Measurements from ENCODE around the gene METTL3. TPM values are rescaled to one million over a fixed set of nuclear protein-coding genes. Genes with fewer than 3 reads are reported as not detected.

METTL3 gene
- total RNA-seq, 2 donors from 2014 or later = 66.8 to 91.4 TPM

DNA sequence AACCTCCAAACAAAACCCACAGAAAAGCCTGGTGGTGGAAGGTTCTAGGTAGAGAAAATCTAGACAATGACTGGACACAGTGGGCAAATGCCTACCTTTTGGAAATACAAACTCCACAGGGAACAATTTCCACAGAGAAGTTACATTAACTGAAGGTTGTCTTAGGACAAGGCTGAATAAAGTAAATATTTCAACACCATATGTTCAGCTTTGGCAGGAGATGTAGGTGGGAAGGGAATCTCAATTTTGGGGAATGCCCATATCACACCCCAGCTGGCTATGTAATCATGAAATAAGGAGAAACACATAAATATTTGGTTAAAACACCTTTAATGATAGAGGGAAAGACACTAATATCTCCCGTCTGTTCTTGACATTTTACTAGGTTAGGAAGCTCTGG is 9.6 kb upstream of the METTL3 start:
- ATAC-seq = no peak
- Mint-ChIP-seq H3K4me1 (ENCODE audit: low read depth in 2 of 2) (peaks cover 0 to 3% of the 10 kb centered on the region in 2 donors), H3K36me3 (no peaks in the 10 kb centered on the region), H3K4me3 (no peak overlapping the region), H3K9me3 (no peaks in the 10 kb centered on the region), H3K27ac (no peak overlapping the region), H3K27me3 (peaks cover 5 to 8% of the 10 kb centered on the region in 2 donors)
- DNase-seq (ENCODE audit: low spot score) = no peak

DNA sequence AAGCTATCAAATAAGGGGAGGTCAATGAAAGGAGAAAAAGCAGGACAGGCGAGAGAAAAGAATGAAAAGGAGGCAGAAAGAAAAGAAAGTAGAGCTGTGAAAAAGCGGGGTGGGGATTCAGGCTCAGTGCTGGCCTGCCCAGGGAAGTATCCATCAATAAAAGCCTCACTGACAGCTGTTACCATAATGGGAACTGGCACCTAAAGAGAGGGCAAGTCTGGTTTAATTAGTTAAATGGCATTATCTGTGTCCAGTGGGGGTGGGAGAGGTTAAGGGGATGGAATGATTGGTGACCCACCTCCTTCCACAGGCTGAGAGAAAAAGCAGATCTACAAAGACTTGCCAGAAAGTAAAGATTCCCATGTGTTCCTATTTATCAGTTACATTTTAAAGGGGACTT is 7.6 kb upstream of the METTL3 start:
- H3K4me3 Mint-ChIP-seq = no peak overlapping the region

DNA sequence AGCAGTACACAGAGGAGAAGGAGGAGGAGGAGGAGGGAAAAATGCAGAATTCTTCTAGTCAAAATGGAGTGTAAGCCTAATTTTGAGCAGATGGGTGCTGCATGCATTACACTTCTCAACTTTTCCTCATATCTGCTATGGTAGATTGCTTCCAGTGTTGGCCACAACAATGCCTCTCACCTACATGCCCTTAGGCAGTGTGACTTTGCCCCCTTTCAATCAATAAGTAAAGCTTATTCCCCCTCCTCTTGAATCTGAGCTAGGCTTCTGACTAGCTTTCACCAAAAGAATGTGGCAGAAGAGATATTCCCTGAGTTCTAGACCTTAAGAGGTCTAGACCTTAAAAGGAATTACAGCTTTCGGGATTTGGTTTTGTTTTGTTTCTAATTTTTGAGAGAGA is 3.2 kb upstream of the METTL3 start:
- no peak overlapping the region for H3K4me3 Mint-ChIP-seq
- peaks cover 16 to 17% of the 10 kb centered on the region in 2 donors for H3K4me1 Mint-ChIP-seq (ENCODE audit: low read depth in 2 of 2)
- no peak overlapping the region for H3K27ac Mint-ChIP-seq
- H3K9me3 Mint-ChIP-seq = no peaks in the 10 kb centered on the region
- peaks cover 9% of the 10 kb centered on the region for H3K36me3 Mint-ChIP-seq
- peaks cover 5 to 8% of the 10 kb centered on the region in 2 donors for H3K27me3 Mint-ChIP-seq
- ATAC-seq (no peak), DNase-seq (ENCODE audit: low spot score) (no peak)

More for the DNA sequence above, 7.6 kb upstream of the METTL3 start:
- no peaks in the 10 kb centered on the region for H3K36me3 Mint-ChIP-seq
- ATAC-seq = no peak
- H3K27me3 Mint-ChIP-seq = peaks cover 5 to 8% of the 10 kb centered on the region in 2 donors
- no peaks in the 10 kb centered on the region for H3K9me3 Mint-ChIP-seq
- H3K4me1 Mint-ChIP-seq (ENCODE audit: low read depth in 2 of 2) = no peaks in the 10 kb centered on the region
- DNase-seq (ENCODE audit: low spot score) = no peak
- H3K27ac Mint-ChIP-seq = no peak overlapping the region

- H3K27me3 Mint-ChIP-seq = no peaks in the 10 kb centered on the region
- H3K4me1 Mint-ChIP-seq (ENCODE audit: low read depth in 2 of 2) = peaks cover 25 to 47% of the 10 kb centered on the region in 2 donors
- ATAC-seq = no peak
- peaks cover 16% of the 10 kb centered on the region for H3K36me3 Mint-ChIP-seq
- H3K4me3 Mint-ChIP-seq = peak overlapping the region; percentile 87
- peak overlapping the region; percentile 77 to 96 for H3K27ac Mint-ChIP-seq
- no peak for DNase-seq (ENCODE audit: low spot score)
- H3K9me3 Mint-ChIP-seq = no peaks in the 10 kb centered on the region
These were observed 1.6 kb downstream of the METTL3 start for GRCh38 chr14:21509432-21510143.

- Mint-ChIP-seq H3K4me1 (ENCODE audit: low read depth in 2 of 2) (peaks cover 22 to 51% of the 10 kb centered on the region in 2 donors), H3K27ac (peak overlapping the region in 1 of 2 donors; percentile 92), H3K4me3 (no peak overlapping the region), H3K36me3 (peaks cover 16% of the 10 kb centered on the region), H3K9me3 (no peaks in the 10 kb centered on the region), H3K27me3 (no peaks in the 10 kb centered on the region)
- DNase-seq (ENCODE audit: low spot score) (no peak), ATAC-seq (no peak)
These were observed 4.6 kb downstream of the METTL3 start for GRCh38 chr14:21506557-21506956.

DNA sequence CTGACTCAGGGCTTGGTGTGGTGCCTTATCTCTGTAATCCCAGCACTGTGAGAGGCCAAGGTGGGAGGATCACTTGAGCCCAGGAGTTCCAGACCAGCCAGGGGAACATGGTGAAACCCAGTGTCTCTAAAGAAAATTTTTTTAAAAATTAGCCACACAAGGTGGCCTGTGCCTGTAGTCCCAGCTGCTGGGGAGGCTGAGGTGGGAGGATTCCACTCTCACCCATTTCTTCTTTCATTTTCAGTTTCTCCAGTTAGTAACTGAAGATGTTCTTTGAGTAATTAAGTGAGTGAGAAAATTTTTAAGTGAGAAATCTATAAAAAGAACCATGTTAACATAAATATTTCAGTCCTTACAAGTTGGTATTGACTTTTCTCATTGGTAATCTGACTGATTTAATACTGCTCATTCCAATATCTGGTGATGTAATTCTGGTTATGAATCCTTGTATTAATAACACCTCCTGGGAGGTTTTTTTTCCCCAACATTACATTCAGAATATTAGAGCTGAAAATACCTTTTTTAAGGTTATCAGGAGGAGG is 6.1 kb downstream of the METTL3 start:
- Mint-ChIP-seq H3K27me3 (no peaks in the 10 kb centered on the region), H3K36me3 (peaks cover 16% of the 10 kb centered on the region), H3K27ac (peak overlapping the region; percentile 65 to 92), H3K4me1 (ENCODE audit: low read depth in 2 of 2) (peaks cover 16 to 42% of the 10 kb centered on the region in 2 donors), H3K9me3 (no peaks in the 10 kb centered on the region), H3K4me3 (peak overlapping the region; percentile 61)
- ATAC-seq = peak; percentile 79 to 83
- no peak for DNase-seq (ENCODE audit: low spot score)

DNA sequence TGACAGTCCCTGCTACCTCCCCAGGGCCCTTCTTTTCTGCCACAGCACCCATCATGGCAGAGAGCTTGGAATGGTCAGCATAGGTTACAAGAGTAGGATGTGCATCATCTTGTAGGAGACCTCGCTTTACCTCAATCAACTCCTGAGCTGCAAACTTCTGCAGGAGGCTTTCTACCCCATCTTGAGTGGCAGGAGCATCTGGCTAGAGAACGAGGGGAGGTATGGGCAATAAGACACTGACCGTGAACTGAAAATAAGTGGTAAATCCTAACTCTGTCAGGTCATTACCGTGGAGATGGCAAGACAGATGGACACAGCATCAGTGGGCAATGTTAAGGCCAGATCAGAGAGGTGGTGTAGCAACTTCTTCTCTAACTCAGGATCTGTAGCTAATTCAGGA is 7.8 kb downstream of the METTL3 start:
- Mint-ChIP-seq H3K9me3 (no peaks in the 10 kb centered on the region), H3K27ac (peak overlapping the region in 1 of 2 donors; percentile 31), H3K36me3 (peaks cover 22% of the 10 kb centered on the region), H3K4me1 (ENCODE audit: low read depth in 2 of 2) (peaks cover 12 to 32% of the 10 kb centered on the region in 2 donors), H3K27me3 (no peaks in the 10 kb centered on the region), H3K4me3 (no peak overlapping the region)
- ATAC-seq (no peak), DNase-seq (ENCODE audit: low spot score) (no peak)

DNA sequence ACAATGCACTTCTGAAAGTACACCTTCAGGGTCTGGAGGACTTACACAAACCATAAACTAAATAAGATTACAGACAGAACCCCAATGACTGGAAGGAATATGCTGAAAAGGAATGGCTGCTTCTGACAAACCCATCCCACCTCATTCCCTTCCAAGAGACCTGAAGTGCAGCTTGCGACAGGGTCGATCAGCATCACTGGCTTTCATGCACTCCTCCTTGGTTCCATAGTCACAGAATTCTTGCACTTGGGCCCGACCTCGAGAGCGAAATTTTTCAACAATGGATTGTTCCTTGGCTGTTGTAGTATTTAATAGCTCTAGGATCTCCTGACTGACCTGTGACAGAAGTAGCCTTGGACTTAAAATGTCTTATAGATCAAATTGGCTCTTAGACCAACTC is 9.6 kb downstream of the METTL3 start:
- ATAC-seq (no peak), DNase-seq (ENCODE audit: low spot score) (no peak)
- Mint-ChIP-seq H3K9me3 (no peaks in the 10 kb centered on the region), H3K36me3 (peaks cover 16% of the 10 kb centered on the region), H3K4me3 (no peak overlapping the region), H3K27ac (no peak overlapping the region), H3K4me1 (ENCODE audit: low read depth in 2 of 2) (peaks cover 12 to 22% of the 10 kb centered on the region in 2 donors), H3K27me3 (no peaks in the 10 kb centered on the region)

GRCh38 chr14:21498540-21499526 is 12.3 kb downstream of the METTL3 start:
- ATAC-seq (no peak), DNase-seq (ENCODE audit: low spot score) (no peak)
- no peaks in the 10 kb centered on the region for H3K9me3 Mint-ChIP-seq
- H3K4me1 Mint-ChIP-seq (ENCODE audit: low read depth in 2 of 2) = peaks cover 3 to 13% of the 10 kb centered on the region in 2 donors
- no peak overlapping the region for H3K4me3 Mint-ChIP-seq
- no peaks in the 10 kb centered on the region for H3K27me3 Mint-ChIP-seq
- peak overlapping the region in 1 of 2 donors; percentile 35 for H3K27ac Mint-ChIP-seq
- peaks cover 20% of the 10 kb centered on the region for H3K36me3 Mint-ChIP-seq

DNA sequence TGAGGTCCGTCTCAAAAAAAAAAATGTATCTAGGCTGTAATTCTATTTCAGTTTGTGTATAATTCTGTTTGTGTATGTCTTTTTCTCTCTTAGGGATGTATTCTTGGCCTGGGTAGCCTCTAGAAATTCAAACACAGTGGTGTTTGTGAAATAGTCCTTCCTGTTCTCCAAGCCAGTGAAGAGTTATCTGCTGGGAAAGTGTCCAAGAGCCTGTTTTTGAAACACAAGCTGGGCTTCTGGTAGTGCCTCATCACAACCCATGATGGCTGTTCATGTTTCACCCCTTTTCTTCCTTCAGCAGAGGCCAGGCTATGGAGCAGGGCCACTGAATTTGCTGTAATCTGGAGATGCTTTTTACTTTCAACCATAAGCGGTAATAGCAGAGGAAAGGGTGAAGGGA is 14.7 kb downstream of the METTL3 start:
- Mint-ChIP-seq H3K4me3 (no peak overlapping the region), H3K27ac (no peak overlapping the region), H3K36me3 (peaks cover 33% of the 10 kb centered on the region), H3K4me1 (ENCODE audit: low read depth in 2 of 2) (peaks cover 3 to 8% of the 10 kb centered on the region in 2 donors), H3K9me3 (no peaks in the 10 kb centered on the region), H3K27me3 (no peaks in the 10 kb centered on the region)
- ATAC-seq (no peak), DNase-seq (ENCODE audit: low spot score) (no peak)

- peaks cover 0 to 8% of the 10 kb centered on the region in 2 donors for H3K4me1 Mint-ChIP-seq (ENCODE audit: low read depth in 2 of 2)
- peaks cover 27% of the 10 kb centered on the region for H3K36me3 Mint-ChIP-seq
- ATAC-seq (no peak), DNase-seq (ENCODE audit: low spot score) (no peak)
- H3K27me3 Mint-ChIP-seq = no peaks in the 10 kb centered on the region
- no peaks in the 10 kb centered on the region for H3K9me3 Mint-ChIP-seq
- no peak overlapping the region for H3K27ac Mint-ChIP-seq
- no peak overlapping the region for H3K4me3 Mint-ChIP-seq
These were observed 16.0 kb downstream of the METTL3 start for GRCh38 chr14:21494902-21495762.

GRCh38 chr14:21486640-21487087 is 24.5 kb downstream of the METTL3 start:
- no peaks in the 10 kb centered on the region for H3K27me3 Mint-ChIP-seq
- no peaks in the 10 kb centered on the region for H3K9me3 Mint-ChIP-seq
- H3K4me3 Mint-ChIP-seq = no peak overlapping the region
- H3K4me1 Mint-ChIP-seq (ENCODE audit: low read depth in 2 of 2) = no peaks in the 10 kb centered on the region
- no peak for DNase-seq (ENCODE audit: low spot score)
- peaks cover 6% of the 10 kb centered on the region for H3K36me3 Mint-ChIP-seq
- ATAC-seq = no peak
- no peak overlapping the region for H3K27ac Mint-ChIP-seq

Data from natural killer cell treated with Interleukin-12 subunit alpha and Interleukin-12 subunit beta and Interleukin-15 and Interleukin-18, amount 100 ng/mL, for 72 hours (primary cell).